Choroid plexus epithelial cell (primary cell): ENCODE results near the gene PARD6G.
A peak's percentile ranks its signal among the peaks of the same experiment; 100 is the strongest.

Experiments
- DNase-seq: peaks from one replicate; pipeline ENCODE4 v3.0.0-alpha.2; 2010; ENCODE audit warnings: low read depth
- H3K4me3 ChIP-seq: 2 replicates; pipeline ENCODE4 v1.5.1; 2011; ENCODE audit warnings: low read depth, mild to moderate bottlenecking, control low read depth, low read length, moderate library complexity
- CTCF ChIP-seq: conservative IDR thresholded peaks from 2 replicates; pipeline ENCODE4 v1.5.1; 2011; ENCODE audit warnings: low read depth, mild to moderate bottlenecking, control low read depth, inconsistent platforms, low read length, moderate library complexity

Gene PARD6G

GRCh38 chr18:80108739-80109675, 138.3 kb downstream of the PARD6G start, which contains the start of gene ADNP2:
TSS of gene ADNP2 (plus strand) at chr18:80109262. CDS start at chr18:80117543, 8,281 bp downstream.
- DNase-seq = peak; percentile 98
- H3K4me3 ChIP-seq = peak within 1 kb of the TSS; percentile 83
- TF ChIP-seq CTCF = no peak

- no peak for DNase-seq
- H3K4me3 ChIP-seq = no peak overlapping the region
- no peak for TF ChIP-seq CTCF
Observed at GRCh38 chr18:80108121-80108536, 139.2 kb downstream of the PARD6G start.

- DNase-seq = no peak
- TF ChIP-seq CTCF = no peak
- H3K4me3 ChIP-seq = no peak overlapping the region
Observed at GRCh38 chr18:80107426-80107825, 139.9 kb downstream of the PARD6G start.
